NCI-H2227 treated with DMSO at 0.1 percent for 48 hours (cell line): ENCODE measurements around the gene ANKRD44.

ENCODE experiments used
- DNase-seq: peaks from one replicate; lab custom pipeline; 2025; lab: John Stamatoyannopoulos, UW

The ANKRD44 gene

DNA sequence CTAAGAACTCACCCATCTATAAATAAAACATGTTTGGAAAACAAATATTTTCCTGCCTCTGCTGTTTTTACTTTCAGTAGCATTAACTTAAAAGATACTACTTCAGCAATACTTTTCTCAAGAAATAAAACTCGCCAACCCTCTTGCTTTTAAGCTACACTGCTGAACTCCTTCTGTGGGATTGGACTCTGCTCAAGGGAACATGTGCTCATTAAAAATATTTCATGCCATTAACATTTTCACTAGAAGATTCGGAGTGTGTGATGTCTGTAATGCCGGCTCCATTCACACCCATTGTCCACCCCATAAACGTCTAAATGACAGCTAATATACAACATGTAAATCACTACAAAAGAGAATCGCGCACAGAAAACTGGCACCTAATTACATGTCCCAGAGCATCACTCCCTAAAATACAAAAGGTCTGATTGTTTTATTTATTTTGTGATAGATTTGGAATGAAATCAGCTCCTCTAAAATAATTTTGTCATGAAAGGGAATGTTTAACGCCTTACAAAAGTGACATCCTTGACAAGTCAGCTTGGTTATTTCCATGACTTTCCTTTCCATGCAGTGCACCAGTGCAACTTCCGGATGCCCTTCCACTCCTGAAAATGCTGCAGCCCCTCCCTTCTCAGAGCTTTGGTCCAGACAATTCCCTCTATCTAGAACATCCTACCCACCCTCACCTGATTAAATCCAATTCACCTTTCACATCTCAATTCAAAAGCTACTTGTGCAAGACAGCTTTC, 73.1 kb downstream of the ANKRD44 start:
- DNase-seq: no peak

DNA sequence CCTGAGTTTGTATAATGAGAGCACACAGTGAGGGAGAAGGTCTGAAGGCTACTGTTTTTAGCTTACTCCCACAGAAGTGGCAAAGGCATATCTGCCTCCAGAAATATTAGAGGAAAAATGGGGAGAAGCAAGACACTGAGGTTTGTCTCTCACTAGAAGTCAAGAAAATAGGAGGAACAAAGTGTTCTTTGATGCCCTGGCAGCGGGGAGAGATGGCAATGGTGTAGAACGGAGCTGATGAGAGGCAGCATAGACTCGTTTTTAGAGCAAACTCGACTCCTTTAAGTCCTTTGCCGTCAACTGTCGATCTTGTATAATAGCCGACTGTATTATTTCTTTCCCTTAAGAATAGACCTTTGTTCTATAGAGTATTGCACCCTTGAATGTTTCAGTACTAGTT, 73.8 kb downstream of the ANKRD44 start:
- no peak for DNase-seq

DNA sequence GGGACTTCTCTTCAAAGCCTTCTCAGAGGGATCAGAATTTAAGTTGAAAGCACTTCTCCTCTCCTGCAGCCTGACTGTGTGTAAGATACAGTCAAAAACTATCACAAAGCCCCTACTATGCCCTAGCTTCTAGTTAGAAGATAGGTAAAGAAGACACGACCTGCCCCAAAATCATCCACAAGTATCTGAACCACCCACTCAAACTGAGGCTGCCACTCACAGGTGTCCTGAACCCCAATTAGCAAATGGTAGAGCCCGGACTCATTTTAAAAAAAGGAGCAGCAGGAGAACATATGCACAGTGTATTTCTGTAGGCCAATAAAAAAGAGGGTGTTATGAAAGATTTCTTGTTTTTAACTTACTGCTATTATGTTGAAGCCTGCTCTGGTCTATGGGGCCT, 74.4 kb downstream of the ANKRD44 start:
- no peak for DNase-seq

DNA sequence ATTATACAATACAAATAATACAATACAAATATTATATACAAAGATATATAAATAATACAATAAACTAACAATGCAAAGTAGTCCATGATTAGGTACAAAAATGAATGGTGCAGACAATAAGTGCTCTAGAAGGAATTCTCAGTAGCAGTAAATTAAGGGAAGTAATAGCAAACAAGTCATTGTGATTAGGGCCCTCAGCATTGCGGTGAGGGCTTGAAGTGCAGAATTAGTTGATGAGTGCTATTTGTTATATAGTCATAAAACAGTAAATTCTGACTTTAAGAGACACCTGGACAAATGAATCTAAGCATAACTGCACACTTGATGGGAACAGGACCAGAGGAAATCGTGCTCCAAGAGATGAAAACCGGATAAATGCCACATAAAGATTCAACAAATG, 74.9 kb downstream of the ANKRD44 start:
- no peak for DNase-seq

DNA sequence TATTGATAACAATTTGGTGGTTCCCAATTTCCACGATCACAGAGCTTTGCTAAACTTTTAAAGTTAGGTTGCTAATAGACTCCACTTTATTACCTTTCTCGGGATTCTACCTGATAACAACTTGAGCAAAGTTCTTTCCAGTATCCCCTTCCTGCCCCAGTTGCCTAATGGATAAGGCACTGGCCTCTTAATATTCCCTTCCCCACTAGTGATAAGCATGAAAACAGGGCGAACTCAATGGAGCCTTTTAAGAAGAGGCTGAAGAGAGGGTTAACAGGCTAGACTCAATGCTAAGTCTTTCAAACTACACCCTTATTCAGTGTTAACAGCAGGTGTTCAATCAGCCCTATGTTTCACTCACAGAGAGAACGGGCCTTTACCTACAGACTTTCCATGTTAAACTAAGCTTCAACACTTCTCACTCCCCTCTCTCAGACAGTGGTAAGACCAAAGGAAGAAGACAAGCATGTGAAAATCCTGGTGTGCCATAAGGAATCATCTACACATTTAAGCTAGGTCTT, 75.8 kb downstream of the ANKRD44 start:
- DNase-seq: no peak

DNA sequence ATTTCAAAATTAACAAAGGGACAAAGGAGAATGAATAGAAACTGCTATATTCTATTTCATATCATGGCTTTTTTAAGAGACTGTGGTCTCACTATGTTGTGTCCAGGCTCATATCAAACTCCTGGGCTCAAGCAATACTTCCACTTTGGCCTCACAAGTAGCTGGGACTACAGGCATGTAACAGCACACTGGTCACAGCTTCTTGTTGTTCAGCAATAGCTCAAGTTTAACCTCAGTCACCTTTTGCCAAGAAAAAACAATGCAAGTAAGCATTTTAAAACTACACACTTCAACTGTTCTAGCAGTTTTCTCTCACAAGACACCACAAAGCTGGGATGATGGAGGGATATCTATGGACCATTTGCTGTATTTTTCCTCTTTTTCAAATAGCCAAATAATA, 77.1 kb downstream of the ANKRD44 start:
- DNase-seq: no peak

DNA sequence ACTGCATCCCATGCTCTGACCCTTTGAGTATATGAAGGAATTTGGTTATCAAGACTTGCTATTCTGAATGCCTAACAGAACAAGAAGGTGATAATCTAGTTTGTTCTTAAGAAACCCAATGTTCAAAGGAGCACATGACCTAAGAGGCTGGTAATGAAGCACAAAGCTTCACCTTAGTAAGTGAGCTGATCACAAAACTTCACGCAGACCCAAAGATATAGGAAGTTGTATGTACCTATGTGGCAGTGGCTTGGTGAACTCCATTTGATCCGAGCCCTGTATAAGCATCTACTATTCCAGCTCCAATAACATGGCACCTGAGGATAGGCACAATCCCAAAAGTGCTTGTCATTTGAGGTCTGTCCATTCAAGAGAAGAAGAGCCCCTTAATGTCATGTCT, 78.6 kb downstream of the ANKRD44 start:
- no peak for DNase-seq

DNA sequence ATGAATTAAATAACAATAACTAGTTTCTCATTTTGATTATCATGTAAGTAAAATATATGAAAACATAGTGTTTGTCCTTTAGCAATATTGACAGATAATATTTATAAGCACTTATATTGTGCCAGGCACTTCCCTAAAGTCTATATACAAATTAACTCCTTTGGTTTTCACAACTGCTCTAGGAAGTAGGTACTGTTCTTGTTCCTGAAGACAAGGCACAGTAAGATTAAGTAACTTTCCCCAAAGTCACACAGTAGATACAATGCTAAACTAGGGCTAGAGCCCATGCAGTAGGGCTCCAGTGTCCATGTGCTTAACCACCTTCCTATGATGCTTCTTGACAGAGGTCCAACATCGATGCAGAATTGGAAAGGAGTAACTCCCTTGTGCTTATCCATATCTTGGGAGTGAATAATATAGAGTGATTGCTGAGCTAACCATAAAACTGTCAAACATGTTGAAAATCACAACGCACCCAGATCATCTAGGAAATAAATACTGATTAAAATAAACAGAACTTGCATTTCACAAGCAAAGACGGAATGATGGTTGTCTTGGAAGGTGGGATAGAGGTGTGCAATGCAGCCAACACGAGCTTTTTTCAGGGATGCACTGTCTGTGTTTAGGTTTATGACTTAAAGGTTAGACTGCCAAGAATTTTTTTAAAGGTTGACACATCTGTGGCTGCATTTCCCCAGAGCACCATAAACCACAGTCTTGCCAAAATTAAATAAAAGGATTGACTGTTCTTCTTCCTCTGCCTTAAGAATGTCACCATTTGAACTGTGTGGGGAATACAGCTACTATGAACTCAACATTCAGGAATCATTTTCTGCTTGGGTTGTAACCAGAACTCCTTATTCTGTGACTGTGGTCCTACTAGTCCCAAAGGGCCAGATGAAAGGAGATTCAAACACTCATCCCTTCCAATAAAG, 80.8 kb downstream of the ANKRD44 start:
- no peak for DNase-seq

DNA sequence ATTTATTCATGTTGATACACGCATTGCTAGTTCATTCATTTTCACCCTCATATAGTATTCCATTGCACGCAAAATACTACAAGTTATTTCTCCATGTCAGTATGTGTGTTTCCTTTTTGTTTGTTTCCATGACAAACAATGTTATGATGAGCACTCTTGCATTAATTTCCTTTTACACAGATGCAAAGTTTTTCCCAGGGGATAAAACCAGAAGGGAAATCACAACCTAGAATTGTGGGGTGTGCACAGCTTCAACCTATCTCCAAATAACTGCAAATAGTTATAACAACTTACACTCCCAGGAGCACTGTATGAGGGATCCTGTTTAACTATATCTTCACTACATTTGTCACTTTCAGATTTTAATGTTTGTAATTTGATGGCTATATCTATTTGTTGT, 87.1 kb downstream of the ANKRD44 start:
- no peak for DNase-seq

DNA sequence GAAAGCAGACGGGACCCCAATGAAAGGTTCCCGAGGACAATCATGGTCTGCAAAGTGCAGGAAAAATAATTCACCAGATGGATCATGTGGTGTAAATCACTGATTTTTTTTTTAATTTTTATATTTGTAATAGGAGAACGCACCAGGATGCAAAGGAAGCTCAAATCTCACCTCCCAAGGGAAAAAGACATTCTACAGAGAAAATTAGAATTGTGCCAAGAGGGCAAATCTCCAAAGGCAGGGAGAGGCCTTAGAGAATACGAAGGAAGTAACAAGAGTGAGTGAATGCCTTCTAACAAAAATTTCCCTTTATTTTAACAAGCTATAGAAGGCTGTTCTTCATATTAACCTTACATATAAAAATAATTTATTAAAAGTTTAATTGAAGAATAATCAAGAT, 90.9 kb downstream of the ANKRD44 start:
- no peak for DNase-seq

DNA sequence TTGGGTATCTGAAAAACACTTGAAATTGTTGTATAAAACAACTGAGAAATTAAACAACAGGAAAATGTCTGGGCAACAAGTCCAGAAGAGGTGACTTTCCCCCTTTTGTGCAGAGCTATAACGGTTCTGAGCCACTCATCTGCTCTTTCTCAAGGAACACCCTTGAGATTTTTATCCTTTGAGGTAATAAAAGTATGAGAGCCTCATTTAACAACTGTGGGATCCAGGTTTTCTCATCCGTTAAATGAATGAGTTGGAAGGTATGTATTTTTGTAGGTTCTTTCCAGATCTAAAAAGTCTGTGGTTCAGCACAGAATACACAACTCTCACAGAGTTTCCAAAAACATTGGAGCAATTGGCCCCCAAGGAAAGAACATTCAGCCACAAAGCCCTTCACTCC, 93.0 kb downstream of the ANKRD44 start:
- no peak for DNase-seq

DNA sequence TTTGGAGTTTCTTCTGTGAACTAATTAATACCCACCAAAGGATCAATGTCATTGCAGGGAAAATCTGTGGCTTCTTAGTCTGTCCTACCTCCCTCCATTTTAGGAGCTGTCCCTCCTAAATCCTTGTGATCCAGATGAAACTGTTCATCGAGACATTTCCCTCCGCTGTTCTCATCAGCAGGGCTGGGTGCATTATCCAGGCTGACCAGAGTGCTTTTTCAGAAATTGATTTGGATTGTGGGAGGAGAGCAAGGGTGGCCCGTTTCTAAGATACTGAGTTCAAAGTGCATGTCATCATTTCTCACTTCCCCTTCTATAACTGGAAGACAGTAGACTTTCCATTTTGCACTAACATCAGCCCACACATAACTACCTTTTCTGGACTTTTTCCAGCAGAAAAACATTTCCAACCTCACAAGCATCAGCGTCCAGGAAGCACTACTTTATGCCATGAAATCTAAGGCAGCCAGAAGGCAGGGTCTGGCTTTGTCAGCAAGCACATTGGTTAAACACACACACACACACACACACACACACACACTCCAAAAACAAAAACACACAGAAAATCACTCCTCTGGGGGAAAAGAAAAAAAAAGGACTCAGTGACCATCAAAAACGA, 94.1 kb downstream of the ANKRD44 start:
- DNase-seq: peak; percentile 55

DNA sequence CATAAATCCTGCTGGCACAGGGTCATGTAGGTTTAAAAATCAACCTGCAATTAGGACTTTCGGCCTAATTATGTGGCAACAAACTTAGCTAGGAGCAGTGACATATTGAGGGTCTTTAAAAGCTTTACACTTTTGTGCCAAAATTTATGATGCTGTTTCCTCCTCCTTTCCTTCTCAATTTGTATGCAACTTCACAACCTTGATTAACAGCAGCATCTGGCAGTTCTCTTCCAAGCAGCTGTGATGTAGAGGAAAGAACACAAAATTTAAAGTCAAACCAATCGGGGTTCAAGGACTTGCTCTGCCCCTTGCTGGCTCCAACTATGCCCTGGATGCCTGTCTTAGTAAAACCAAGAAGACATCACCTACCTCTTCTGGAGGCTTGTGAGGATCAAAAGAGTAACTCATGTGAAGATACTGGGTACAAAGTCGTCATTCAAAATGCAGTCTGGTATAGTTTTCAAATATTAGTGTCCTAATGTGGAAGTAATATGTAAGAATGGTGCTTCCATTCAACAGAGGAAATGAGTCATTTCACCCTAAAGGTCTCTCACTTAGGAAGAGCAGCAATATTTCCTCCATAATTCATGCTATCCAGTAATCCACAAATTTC, 94.7 kb downstream of the ANKRD44 start:
- DNase-seq: no peak

DNA sequence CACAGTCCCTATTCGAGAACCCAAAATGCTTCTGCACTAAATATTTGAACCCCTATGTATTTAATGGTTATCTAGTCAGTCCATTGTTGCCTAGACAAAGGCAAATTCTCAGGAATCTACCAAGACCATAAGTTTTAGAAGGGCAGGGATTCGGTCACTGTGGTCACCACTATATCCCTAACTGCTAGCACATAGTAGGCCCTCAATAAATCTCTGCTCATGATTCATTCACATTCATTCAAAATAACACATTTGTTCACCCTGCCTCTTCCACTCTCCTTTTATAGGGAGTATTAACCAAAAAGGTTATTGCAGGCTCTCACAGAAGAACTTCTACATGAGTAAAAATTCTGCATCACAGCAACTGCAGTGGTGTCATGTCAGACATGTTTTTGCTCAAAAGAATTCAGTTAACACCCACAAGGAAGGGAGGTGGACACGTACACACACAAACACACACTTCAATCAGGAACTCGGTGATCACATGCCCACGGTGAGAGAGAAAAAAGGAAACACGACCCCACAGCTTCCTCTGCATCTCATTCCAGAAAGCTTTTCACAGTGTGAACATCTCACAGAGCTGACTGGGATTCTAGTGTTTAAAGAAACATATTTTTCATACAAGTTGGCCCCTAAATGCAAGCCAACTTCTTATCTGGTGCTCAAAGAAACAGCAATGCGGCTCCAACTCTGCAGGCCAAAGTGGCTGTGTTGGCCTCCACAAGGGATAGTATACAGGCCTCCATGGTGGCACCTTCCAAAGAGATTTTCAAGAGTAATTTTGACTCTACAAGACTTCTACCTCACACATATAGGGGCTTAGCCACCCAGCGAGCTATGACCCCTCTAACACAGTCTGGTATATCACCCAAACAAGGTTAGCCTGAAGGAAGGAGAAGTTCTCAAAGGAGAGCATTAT, 98.0 kb downstream of the ANKRD44 start:
- no peak for DNase-seq

DNA sequence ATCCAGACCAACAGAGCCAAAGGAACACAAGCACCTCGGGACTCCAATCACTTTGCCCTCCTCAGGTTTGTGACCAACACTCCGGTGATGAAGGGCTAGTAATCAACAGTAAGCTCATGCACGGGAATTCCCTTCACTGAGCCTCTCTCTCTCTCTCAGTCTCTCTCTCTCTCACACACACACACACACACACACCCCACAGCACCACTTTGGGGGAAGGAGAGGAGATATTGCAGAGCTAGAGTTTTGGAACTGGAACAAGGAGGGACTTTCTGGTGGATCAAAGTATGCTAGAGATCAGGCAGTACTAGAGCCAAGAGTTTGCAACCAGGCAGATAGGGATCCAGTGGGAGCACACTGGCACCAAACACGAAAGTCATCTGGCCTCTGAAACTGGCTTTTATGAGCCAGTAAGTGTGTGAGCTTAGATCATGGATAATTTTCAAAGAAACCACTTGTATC, 98.7 kb downstream of the ANKRD44 start:
- DNase-seq: no peak

DNA sequence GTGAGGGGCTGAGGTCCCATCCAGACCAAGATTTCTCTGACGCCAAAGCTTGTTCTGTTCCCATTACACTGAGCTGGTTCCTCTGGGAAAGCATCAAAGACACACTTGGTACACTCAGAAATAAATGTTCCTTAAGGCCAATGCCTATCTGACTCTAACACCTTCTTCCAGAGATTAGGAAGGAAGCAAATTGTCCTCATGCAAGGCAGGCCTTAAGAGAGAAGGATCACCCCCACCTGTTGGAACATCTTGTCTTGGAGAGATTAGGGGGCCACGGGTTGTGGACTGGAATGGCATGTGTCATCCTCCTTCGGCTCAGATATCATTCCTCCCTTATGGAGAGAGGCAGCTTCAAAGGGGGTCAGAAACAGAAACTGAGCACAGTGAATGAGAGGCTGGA, 100.2 kb downstream of the ANKRD44 start:
- no peak for DNase-seq

DNA sequence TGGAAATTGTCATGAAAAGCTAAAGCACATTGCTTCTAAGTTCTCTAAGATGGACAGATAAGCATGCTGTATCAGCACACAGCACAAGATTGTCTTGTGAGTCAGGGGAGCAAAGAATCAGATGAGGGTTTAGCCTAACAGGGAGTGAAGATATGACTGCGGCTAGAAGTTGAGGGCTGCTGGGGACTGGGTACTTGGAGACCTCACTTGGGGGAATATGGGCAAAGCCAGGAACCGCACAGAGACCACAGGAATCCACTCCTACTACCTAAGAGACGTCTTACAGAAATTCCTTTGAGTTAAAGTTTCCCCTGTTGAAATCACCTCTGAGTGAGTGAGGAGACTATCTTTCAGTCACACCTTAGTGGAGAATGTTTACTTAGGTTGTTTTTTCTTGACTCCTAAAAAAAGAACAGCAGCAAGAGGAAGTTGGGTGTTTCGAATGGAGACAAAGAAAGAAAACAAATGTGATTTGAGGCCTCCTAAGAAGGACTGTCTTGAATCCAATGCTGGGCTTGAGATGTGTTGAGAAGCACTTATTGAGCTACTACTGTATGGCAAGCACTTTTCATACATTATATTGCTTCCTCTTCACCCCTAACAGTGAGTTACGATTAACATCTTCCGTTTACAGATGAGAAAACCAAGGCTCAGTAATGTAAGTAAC, 100.7 kb downstream of the ANKRD44 start:
- no peak for DNase-seq

DNA sequence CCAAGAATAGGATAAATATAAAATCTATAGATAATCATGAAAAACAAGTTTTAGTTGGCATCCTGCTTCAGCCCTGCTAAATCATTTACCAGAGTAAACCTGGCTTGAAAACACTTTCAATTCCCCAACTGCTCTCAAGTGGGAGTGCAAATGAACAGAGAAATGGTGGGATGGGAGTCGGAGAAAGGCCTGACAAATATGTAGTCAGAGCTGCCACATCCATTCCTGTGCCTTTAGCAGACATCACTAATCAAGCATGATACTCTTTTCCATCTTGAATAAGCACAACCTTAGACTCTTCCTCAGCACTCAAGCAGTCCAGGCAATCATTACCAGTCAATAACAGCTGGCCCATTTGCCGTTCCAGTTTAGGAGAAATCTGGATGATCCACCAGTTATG, 101.3 kb downstream of the ANKRD44 start:
- no peak for DNase-seq

DNA sequence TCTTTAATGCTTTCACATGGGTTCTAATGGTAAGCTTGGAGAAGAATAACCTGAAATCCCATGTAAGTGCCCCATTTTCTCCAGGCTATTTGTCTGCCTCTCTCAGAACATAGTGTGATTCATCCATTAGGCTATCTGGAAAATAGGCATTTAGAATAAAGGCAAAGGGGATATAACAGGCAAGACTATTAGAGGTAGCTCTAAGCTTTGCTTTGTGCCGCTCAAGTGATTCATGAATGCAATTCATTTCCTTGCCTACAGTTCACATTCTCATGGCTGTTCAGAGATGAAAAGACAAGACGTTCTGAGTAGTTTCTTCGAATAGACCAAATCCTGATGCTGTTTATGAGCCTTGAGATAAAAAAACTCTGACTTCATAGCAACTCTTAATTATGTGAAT, 101.7 kb downstream of the ANKRD44 start:
- no peak for DNase-seq

DNA sequence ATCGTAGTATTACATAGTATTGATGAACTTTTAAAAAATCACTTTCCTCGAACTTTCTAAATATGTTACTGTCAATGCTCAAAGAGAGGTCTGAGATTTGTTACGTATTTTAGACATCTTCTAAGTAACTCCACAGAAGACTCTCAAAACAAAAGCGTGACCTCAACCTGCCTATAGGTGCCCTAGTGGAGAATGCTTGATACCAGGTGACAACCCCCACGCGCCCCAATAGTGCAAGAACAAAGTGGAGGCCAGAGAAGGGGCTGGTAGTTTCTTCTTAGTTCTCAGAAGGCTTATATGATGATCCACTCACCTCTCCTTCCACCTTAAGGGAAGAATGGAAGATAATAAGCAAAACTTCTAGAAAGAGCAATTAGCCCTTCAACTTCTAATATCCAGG, 102.6 kb downstream of the ANKRD44 start:
- DNase-seq: no peak
